HepG2 (cell line): ENCODE data around the gene ASTN2. TPM values are rescaled to one million over a fixed set of nuclear protein-coding genes. Genes with fewer than 3 reads are reported as not detected.

Experiments
- ATAC-seq: fragments of 200-7000 bp; cut with Tn5 transposase; 3 replicates; pipeline ENCODE4 v1.9.1; 2020; ENCODE audit warnings: mild to moderate bottlenecking, moderate library complexity
- BruUV-seq: library from RNA; stranded (reverse); fragments of 400-500 nt; replicated peaks from 2 replicates; lab custom pipeline; 2021; lab: Mats Ljungman, UMichigan
- CTCF ChIA-PET: fragments of 300-600 bp; formaldehyde crosslinking; extraction: SDS; loops from one replicate; lab custom pipeline; 2021; ENCODE audit warnings: low total read pairs, inconsistent platforms, low intra/inter-chr PET ratio; lab: Yijun Ruan, JAX
- POLR2A ChIA-PET: fragments of 350-600 bp; sonication (Branson Sonifier 250); formaldehyde crosslinking; loops from one replicate; lab custom pipeline; 2020; ENCODE audit warnings: antibody characterized with exemption, inconsistent platforms; lab: Yijun Ruan, JAX
- DNase-seq: peaks from one replicate; pipeline ENCODE4 v3.0.0-alpha.2; 2015; ENCODE audit warnings: low spot score
- FAIRE-seq: peaks from 3 replicates; lab custom pipeline; 2011; peaks lifted over from hg19 to GRCh38; lab: Jason Lieb, UNC
- H2AFZ ChIP-seq: one replicate; pipeline ENCODE4 v1.6.1; 2011; ENCODE audit warnings: low read length, inconsistent platforms
- H3K27ac ChIP-seq: fragments of 300-600 bp; 3 replicates; pipeline ENCODE4 v1.8.0; 2011; ENCODE audit warnings: mixed run types, mild to moderate bottlenecking, mixed read lengths, low read length, inconsistent platforms; ENCODE audit not compliant: insufficient read depth; ENCODE audit errors: extremely low read length
- H3K27me3 ChIP-seq, 2 experiments: fragments of 200-600 bp in 1 of 2; 2 replicates in 1 of 2; 3 replicates in 1 of 2; pipeline versions ENCODE4 v1.6.0 to v1.8.0; 2011; ENCODE audit warnings: low read length in 2 of 2, mild to moderate bottlenecking in 2 of 2, moderate library complexity in 2 of 2, inconsistent platforms in 1 of 2; ENCODE audit not compliant: insufficient read depth in 2 of 2, control insufficient read depth in 1 of 2
- H3K36me3 ChIP-seq, 2 experiments: fragments of 200-600 bp in 1 of 2; replicated peaks in 1 of 2; 2 replicates in 1 of 2; 3 replicates in 1 of 2; pipeline versions ENCODE4 v1.5.1 to v1.8.0; 2011; ENCODE audit warnings: low read length in 2 of 2, inconsistent platforms in 1 of 2; ENCODE audit not compliant: insufficient read depth in 2 of 2, control insufficient read depth in 1 of 2
- H3K4me1 ChIP-seq: 2 replicates; pipeline ENCODE4 v1.5.1; 2012; ENCODE audit warnings: low read length, inconsistent platforms; ENCODE audit not compliant: insufficient read depth
- H3K4me2 ChIP-seq: 2 replicates; pipeline ENCODE4 v1.6.0; 2011; ENCODE audit warnings: low read depth, low read length, inconsistent platforms
- H3K4me3 ChIP-seq, 3 experiments: fragments of 200-600 bp in 1 of 3; sonication (generic), shearing (Covaris generic) in 1 of 3; replicated peaks in 1 of 3; 2 replicates each; pipeline ENCODE4 v1.5.1; 2011 to 2016; ENCODE audit warnings: low read length in 3 of 3, inconsistent platforms in 2 of 3, low read depth in 2 of 3, mild to moderate bottlenecking in 2 of 3, control low read depth in 1 of 3, mixed read lengths in 1 of 3; ENCODE audit not compliant: insufficient read depth in 1 of 3
- H3K79me2 ChIP-seq: one replicate; pipeline ENCODE4 v1.6.1; 2011; ENCODE audit warnings: low read length, inconsistent platforms; ENCODE audit not compliant: insufficient read depth
- H3K9ac ChIP-seq: 2 replicates; pipeline ENCODE4 v1.6.0; 2011; ENCODE audit warnings: mild to moderate bottlenecking, low read depth, low read length, inconsistent platforms; ENCODE audit not compliant: insufficient read depth
- H3K9me3 ChIP-seq: 2 replicates; pipeline ENCODE4 v1.5.1; 2012; ENCODE audit warnings: mild to moderate bottlenecking, low read length
- H4K20me1 ChIP-seq: 2 replicates; pipeline ENCODE4 v1.6.0; 2011; ENCODE audit warnings: inconsistent platforms, mild to moderate bottlenecking, low read length, moderate library complexity; ENCODE audit not compliant: insufficient read depth
- BCL6 ChIP-seq: IDR thresholded peaks from 2 replicates; pipeline ENCODE4 v1.6.1; 2016; ENCODE audit warnings: missing genetic modification reagents, missing compliant biosample characterization
- CCAR2 ChIP-seq: fragments of 200-400 bp; formaldehyde crosslinking; optimal IDR thresholded peaks from 2 replicates; pipeline ENCODE3; 2018; ENCODE audit warnings: low read depth, mild to moderate bottlenecking, low read length, moderate library complexity
- CEBPB ChIP-seq: IDR thresholded peaks from 2 replicates; pipeline ENCODE4 v1.6.1; 2011; ENCODE audit warnings: low read depth, low read length, improper control_type of control experiment, borderline replicate concordance
- ISL2 ChIP-seq: sonication (generic); formaldehyde crosslinking; IDR thresholded peaks from 2 replicates; pipeline ENCODE4 v1.5.0; 2020; ENCODE audit warnings: missing genetic modification reagents
- REPIN1 ChIP-seq: sonication (generic); formaldehyde crosslinking; IDR thresholded peaks from 2 replicates; pipeline ENCODE4 v1.8.0; 2022; ENCODE audit warnings: missing genetic modification reagents, low read depth, mild to moderate bottlenecking, borderline replicate concordance
- SALL2 ChIP-seq: sonication (generic); formaldehyde crosslinking; IDR thresholded peaks from 2 replicates; pipeline ENCODE4 v1.8.1; 2023; ENCODE audit warnings: mild to moderate bottlenecking, missing genetic modification reagents, inconsistent platforms
- THAP11 ChIP-seq: IDR thresholded peaks from 2 replicates; pipeline ENCODE4 v1.6.1; 2016; ENCODE audit warnings: missing biosample characterization, missing genetic modification reagents
- ZEB1 ChIP-seq: IDR thresholded peaks from 2 replicates; pipeline ENCODE4 v1.6.1; 2012; ENCODE audit warnings: mild to moderate bottlenecking, low read depth, inconsistent platforms; ENCODE audit not compliant: insufficient replicate concordance
- ZFP90 ChIP-seq: sonication (generic); formaldehyde crosslinking; IDR thresholded peaks from 2 replicates; pipeline ENCODE4 v1.8.0; 2022; ENCODE audit warnings: missing genetic modification reagents, mild to moderate bottlenecking, inconsistent platforms, borderline replicate concordance
- ZNF121 ChIP-seq: sonication (generic); formaldehyde crosslinking; IDR thresholded peaks from 2 replicates; pipeline ENCODE4 v1.5.0; 2020; ENCODE audit warnings: mild to moderate bottlenecking, missing genetic modification reagents
- ZNF446 ChIP-seq: sonication (generic); formaldehyde crosslinking; IDR thresholded peaks from 2 replicates; pipeline ENCODE4 v1.5.0; 2020; ENCODE audit warnings: mild to moderate bottlenecking, missing genetic modification reagents
- ZNF496 ChIP-seq: sonication (generic); formaldehyde crosslinking; IDR thresholded peaks from 2 replicates; pipeline ENCODE4 v1.8.1; 2023; ENCODE audit warnings: mild to moderate bottlenecking, moderate library complexity, missing genetic modification reagents; ENCODE audit not compliant: insufficient replicate concordance
- WGBS: methylation state at CpG from one replicate; pipeline ENCODE4 v1.1.6; 2017; ENCODE audit warnings: low lambda C conversion rate; 5-methylcytosine and 5-hydroxymethylcytosine counted together
- in situ Hi-C: cut with HindIII; loops from 2 replicates; pipeline ENCODE4 v1.10.0; 2017; ENCODE audit warnings: low pct_unique_long_range_greater_than_20kb; ENCODE audit not compliant: extremely low pct_ligation_motif_present
- intact Hi-C: fragments of 100-400 bp; cut with micrococcal nuclease; formaldehyde crosslinking; loops from one replicate; pipeline ENCODE4 v1.10.0; 2022; ENCODE audit not compliant: unreplicated experiment
- polyA plus RNA-seq, 8 experiments: library from polyadenylated mRNA; depleted of rRNA in 3 of 8; stranded (reverse) in 7 of 8; unstranded in 1 of 8; fragments of >200 nt; fragmentation: Illumina TruSeq in 4 of 8; extraction: Trizol in 4 of 8; gene quantifications; 2 replicates each; pipeline versions ENCODE4 v1.2.1 to v1.2.3, GENCODE V29; 2011 to 2016; ENCODE audit warnings: low read depth in 4 of 8, missing spikeins in 1 of 8, mixed read lengths in 1 of 8; ENCODE audit not compliant: insufficient read depth in 1 of 8
- total RNA-seq, 5 experiments: library from RNA; depleted of rRNA; stranded (reverse); fragments of >200 nt; fragmentation: Illumina TruSeq; extraction: Trizol; gene quantifications; 2 replicates each; pipeline ENCODE4 v1.2.3, GENCODE V29; 2016; ENCODE audit warnings: low read depth in 1 of 5
- TF ChIP-seq, protein P1 (sequence below): IDR thresholded peaks from 2 replicates; pipeline ENCODE4 v1.6.1; 2016; ENCODE audit warnings: low read depth, control low read depth

ASTN2 gene
- total and polyA plus RNA-seq, 2 of the 13 experiments (the other 11 are each of a cell fraction or from before 2014, with no cell fraction given), result 5.2 to 13.5 TPM

DNA sequence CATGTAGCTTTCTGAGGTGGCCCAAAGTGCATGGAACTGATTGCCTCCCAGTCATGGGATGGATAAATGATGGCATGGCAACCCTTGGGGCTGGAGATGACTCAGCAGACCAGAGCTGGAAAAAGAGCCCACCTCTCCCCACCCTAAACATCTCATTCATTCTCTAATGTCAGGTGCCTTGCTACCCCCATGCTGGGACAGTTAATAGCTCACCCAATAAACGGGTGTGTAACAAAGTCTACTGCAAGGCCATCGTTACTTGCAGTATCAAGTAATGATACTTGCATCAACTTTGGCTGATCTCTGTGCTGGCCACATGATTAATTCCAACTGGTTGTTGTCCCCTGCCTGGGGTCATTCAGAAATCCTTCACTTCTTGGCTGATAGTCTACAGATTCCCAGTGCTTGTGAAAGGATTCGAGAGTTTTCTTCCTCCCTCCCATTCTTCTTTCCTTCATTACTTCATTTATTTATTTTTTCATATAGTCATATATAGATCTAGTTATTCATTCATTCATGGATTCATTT lies 850.5 kb downstream of the ASTN2 start:
- Histone ChIP-seq H3K4me2 (no peak overlapping the region), H3K36me3 (no peaks in the 10 kb centered on the region), H2AFZ (no peak overlapping the region), H3K4me3 (no peak overlapping the region), H3K9ac (no peak overlapping the region), H4K20me1 (no peaks in the 10 kb centered on the region), H3K27ac (no peak overlapping the region), H3K9me3 (no peaks in the 10 kb centered on the region), H3K79me2 (no peaks in the 10 kb centered on the region), H3K27me3 (no peaks in the 10 kb centered on the region), H3K4me1 (peaks cover 47% of the 10 kb centered on the region)
- BruUV-seq, result no TSS peak
- in situ Hi-C loops (loop anchor here (10.0 to 25.0 kb wide), 2 partner anchors 227 to 620 kb away; no protein-coding TSS in a partner anchor), intact Hi-C loops (no loop called here)
- CTCF ChIA-PET, result no interaction called here
- no peak for ATAC-seq
- over 99% methylated on average over 3 of the region's 3 CpGs for WGBS
- DNase-seq, result no peak
- no peak for FAIRE-seq
- no peak for TF ChIP-seq CCAR2
- no peak for TF ChIP-seq CEBPB
- no peak for TF ChIP-seq SALL2
- TF ChIP-seq ZNF496, result no peak
- TF ChIP-seq ZNF121 (CRISPR knock-in tag), result no peak
- no peak for TF ChIP-seq ZEB1
- TF ChIP-seq REPIN1 (CRISPR knock-in tag), result no peak
- no peak for TF ChIP-seq ISL2 (CRISPR knock-in tag)
- TF ChIP-seq THAP11, result no peak
- TF ChIP-seq ZNF446 (CRISPR knock-in tag), result no peak
- TF ChIP-seq, protein P1, sequence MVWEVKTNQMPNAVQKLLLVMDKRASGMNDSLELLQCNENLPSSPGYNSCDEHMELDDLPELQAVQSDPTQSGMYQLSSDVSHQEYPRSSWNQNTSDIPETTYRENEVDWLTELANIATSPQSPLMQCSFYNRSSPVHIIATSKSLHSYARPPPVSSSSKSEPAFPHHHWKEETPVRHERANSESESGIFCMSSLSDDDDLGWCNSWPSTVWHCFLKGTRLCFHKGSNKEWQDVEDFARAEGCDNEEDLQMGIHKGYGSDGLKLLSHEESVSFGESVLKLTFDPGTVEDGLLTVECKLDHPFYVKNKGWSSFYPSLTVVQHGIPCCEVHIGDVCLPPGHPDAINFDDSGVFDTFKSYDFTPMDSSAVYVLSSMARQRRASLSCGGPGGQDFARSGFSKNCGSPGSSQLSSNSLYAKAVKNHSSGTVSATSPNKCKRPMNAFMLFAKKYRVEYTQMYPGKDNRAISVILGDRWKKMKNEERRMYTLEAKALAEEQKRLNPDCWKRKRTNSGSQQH (CRISPR knock-in tag), result no peak
- TF ChIP-seq BCL6 (CRISPR knock-in tag), result no peak
- no peak for TF ChIP-seq ZFP90
- TF ChIP-seq, all 625 proteins: peak for 0
- POLR2A ChIA-PET, result no interaction called here
